Activated CD4-positive, alpha-beta memory T cell treated with anti-CD3 and anti-CD28 coated beads for 36 hours (primary cell): ENCODE results near the gene PLCB1. TPM values are rescaled to one million over a fixed set of nuclear protein-coding genes. Genes with fewer than 3 reads are reported as not detected.

Experiments
- CTCF ChIA-PET: fragments of 350-600 bp; sonication (Branson Sonifier 250); formaldehyde crosslinking; loops from one replicate; lab custom pipeline; 2021; ENCODE audit warnings: antibody characterized with exemption, inconsistent platforms; lab: Charles Lee
- POLR2A ChIA-PET: fragments of 350-600 bp; sonication (Branson Sonifier 250); formaldehyde crosslinking; loops from one replicate; lab custom pipeline; 2021; ENCODE audit warnings: antibody characterized with exemption; lab: Charles Lee
- DNase-seq: peaks from one replicate; pipeline ENCODE4 v3.0.0-alpha.2; 2020
- H3K27ac Mint-ChIP-seq: one replicate; pipeline ENCODE4 v1.8.0; 2021; ENCODE audit warnings: mixed read lengths
- H3K27me3 Mint-ChIP-seq: one replicate; pipeline ENCODE4 v1.8.0; 2021; ENCODE audit warnings: mixed read lengths
- H3K36me3 Mint-ChIP-seq: one replicate; pipeline ENCODE4 v1.8.0; 2021; ENCODE audit warnings: mixed read lengths
- H3K4me1 Mint-ChIP-seq: one replicate; pipeline ENCODE4 v1.8.0; 2021; ENCODE audit warnings: low read depth, mixed read lengths
- H3K4me3 Mint-ChIP-seq: one replicate; pipeline ENCODE4 v1.8.0; 2021; ENCODE audit warnings: mild to moderate bottlenecking, mixed read lengths
- H3K9me3 Mint-ChIP-seq: one replicate; pipeline ENCODE4 v1.8.0; 2021; ENCODE audit warnings: mixed read lengths
- intact Hi-C: fragments of 100-400 bp; cut with micrococcal nuclease; formaldehyde crosslinking; loops from one replicate; pipeline ENCODE4 v1.15.1; 2023
- total RNA-seq, 2 experiments: library from RNA; stranded (reverse); gene quantifications; one replicate each; pipeline ENCODE4 v1.2.3, GENCODE V29; 2021

Gene PLCB1
- total RNA-seq, 2 experiments from 2014 or later: 3.9 to 4.0 TPM

- no peaks in the 10 kb centered on the region for H3K36me3 Mint-ChIP-seq
- H3K4me3 Mint-ChIP-seq: no peak overlapping the region
- ChIA-PET CTCF (interaction anchor here (0.6 kb wide), 1 partner anchor 194 kb away, joined by 3 read pairs; no protein-coding TSS in a partner anchor), POLR2A (no interaction called here)
- H3K4me1 Mint-ChIP-seq: no peaks in the 10 kb centered on the region
- intact Hi-C loops: no loop called here
- DNase-seq: no peak
- H3K27ac Mint-ChIP-seq: no peak overlapping the region
- H3K27me3 Mint-ChIP-seq: no peaks in the 10 kb centered on the region
- H3K9me3 Mint-ChIP-seq: peaks cover 2% of the 10 kb centered on the region
These were observed 342.1 kb downstream of the PLCB1 start for GRCh38 chr20:8474027-8474668.

GRCh38 chr20:8476021-8476420 lies 344.0 kb downstream of the PLCB1 start:
- no peak overlapping the region for H3K27ac Mint-ChIP-seq
- CTCF ChIA-PET: no interaction called here
- POLR2A ChIA-PET: no interaction called here
- intact Hi-C loops: no loop called here
- no peaks in the 10 kb centered on the region for H3K36me3 Mint-ChIP-seq
- H3K9me3 Mint-ChIP-seq: peaks cover 2% of the 10 kb centered on the region
- no peak for DNase-seq
- H3K27me3 Mint-ChIP-seq: no peaks in the 10 kb centered on the region
- no peaks in the 10 kb centered on the region for H3K4me1 Mint-ChIP-seq
- no peak overlapping the region for H3K4me3 Mint-ChIP-seq

- POLR2A ChIA-PET: no interaction called here
These were observed 348.5 kb downstream of the PLCB1 start for GRCh38 chr20:8480597-8480996.

GRCh38 chr20:8487696-8488095 lies 355.6 kb downstream of the PLCB1 start:
- intact Hi-C loops: no loop called here
- DNase-seq: no peak
- Mint-ChIP-seq H3K9me3 (no peaks in the 10 kb centered on the region), H3K4me1 (no peaks in the 10 kb centered on the region), H3K36me3 (no peaks in the 10 kb centered on the region), H3K27me3 (no peaks in the 10 kb centered on the region), H3K27ac (no peak overlapping the region), H3K4me3 (no peak overlapping the region)
- ChIA-PET POLR2A (no interaction called here), CTCF (interaction anchor here (0.7 kb wide), 1 partner anchor 79 kb away, joined by 3 read pairs; no protein-coding TSS in a partner anchor)

More at GRCh38 chr20:8480597-8480996, 348.5 kb downstream of the PLCB1 start:
- no peaks in the 10 kb centered on the region for H3K4me1 Mint-ChIP-seq
- peaks cover 2% of the 10 kb centered on the region for H3K9me3 Mint-ChIP-seq
- no peak overlapping the region for H3K27ac Mint-ChIP-seq
- CTCF ChIA-PET: no interaction called here
- no peak for DNase-seq
- intact Hi-C loops: no loop called here
- no peaks in the 10 kb centered on the region for H3K27me3 Mint-ChIP-seq
- no peaks in the 10 kb centered on the region for H3K36me3 Mint-ChIP-seq
- H3K4me3 Mint-ChIP-seq: no peak overlapping the region

- ChIA-PET CTCF (interaction anchor here (1.2 kb wide), 1 partner anchor 233 kb away, joined by 4 read pairs; no protein-coding TSS in a partner anchor), POLR2A (no interaction called here)
- H3K4me1 Mint-ChIP-seq: no peaks in the 10 kb centered on the region
- no peak for DNase-seq
- H3K27me3 Mint-ChIP-seq: no peaks in the 10 kb centered on the region
- no peak overlapping the region for H3K4me3 Mint-ChIP-seq
- no peaks in the 10 kb centered on the region for H3K36me3 Mint-ChIP-seq
- intact Hi-C loops: no loop called here
- H3K27ac Mint-ChIP-seq: no peak overlapping the region
- no peaks in the 10 kb centered on the region for H3K9me3 Mint-ChIP-seq
These were observed 357.2 kb downstream of the PLCB1 start for GRCh38 chr20:8489094-8489883.

GRCh38 chr20:8490076-8490830 lies 358.2 kb downstream of the PLCB1 start:
- intact Hi-C loops: no loop called here
- no peak overlapping the region for H3K4me3 Mint-ChIP-seq
- H3K9me3 Mint-ChIP-seq: no peaks in the 10 kb centered on the region
- ChIA-PET CTCF (no interaction called here), POLR2A (no interaction called here)
- H3K4me1 Mint-ChIP-seq: no peaks in the 10 kb centered on the region
- no peak for DNase-seq
- H3K27me3 Mint-ChIP-seq: no peaks in the 10 kb centered on the region
- no peaks in the 10 kb centered on the region for H3K36me3 Mint-ChIP-seq
- no peak overlapping the region for H3K27ac Mint-ChIP-seq

GRCh38 chr20:8492173-8492572 lies 360.1 kb downstream of the PLCB1 start:
- H3K4me3 Mint-ChIP-seq: no peak overlapping the region

GRCh38 chr20:8498571-8498970 lies 366.5 kb downstream of the PLCB1 start:
- no peak for DNase-seq
- Mint-ChIP-seq H3K4me3 (no peak overlapping the region), H3K4me1 (no peaks in the 10 kb centered on the region), H3K36me3 (no peaks in the 10 kb centered on the region), H3K9me3 (no peaks in the 10 kb centered on the region), H3K27ac (no peak overlapping the region), H3K27me3 (no peaks in the 10 kb centered on the region)
- intact Hi-C loops: no loop called here
- CTCF ChIA-PET: no interaction called here
- POLR2A ChIA-PET: no interaction called here

More at GRCh38 chr20:8492173-8492572, 360.1 kb downstream of the PLCB1 start:
- H3K4me1 Mint-ChIP-seq: no peaks in the 10 kb centered on the region
- no peaks in the 10 kb centered on the region for H3K27me3 Mint-ChIP-seq
- H3K27ac Mint-ChIP-seq: no peak overlapping the region
- CTCF ChIA-PET: no interaction called here
- no peaks in the 10 kb centered on the region for H3K9me3 Mint-ChIP-seq
- intact Hi-C loops: no loop called here
- no peaks in the 10 kb centered on the region for H3K36me3 Mint-ChIP-seq
- POLR2A ChIA-PET: no interaction called here
- no peak for DNase-seq

- DNase-seq: no peak
- Mint-ChIP-seq H3K36me3 (no peaks in the 10 kb centered on the region), H3K4me1 (no peaks in the 10 kb centered on the region), H3K9me3 (no peaks in the 10 kb centered on the region), H3K4me3 (no peak overlapping the region), H3K27me3 (no peaks in the 10 kb centered on the region), H3K27ac (no peak overlapping the region)
- CTCF ChIA-PET: no interaction called here
- intact Hi-C loops: no loop called here
- POLR2A ChIA-PET: no interaction called here
These were observed 372.0 kb downstream of the PLCB1 start for GRCh38 chr20:8504030-8504429.

- ChIA-PET CTCF (no interaction called here), POLR2A (no interaction called here)
These were observed 373.6 kb downstream of the PLCB1 start for GRCh38 chr20:8505476-8506200.

GRCh38 chr20:8507231-8507630 lies 375.2 kb downstream of the PLCB1 start:
- Mint-ChIP-seq H3K4me1 (no peaks in the 10 kb centered on the region), H3K27ac (no peak overlapping the region), H3K36me3 (no peaks in the 10 kb centered on the region), H3K4me3 (no peak overlapping the region), H3K27me3 (no peaks in the 10 kb centered on the region), H3K9me3 (no peaks in the 10 kb centered on the region)
- CTCF ChIA-PET: no interaction called here
- DNase-seq: no peak
- intact Hi-C loops: no loop called here
- POLR2A ChIA-PET: no interaction called here

More at GRCh38 chr20:8505476-8506200, 373.6 kb downstream of the PLCB1 start:
- no peak for DNase-seq
- Mint-ChIP-seq H3K27me3 (no peaks in the 10 kb centered on the region), H3K36me3 (no peaks in the 10 kb centered on the region), H3K27ac (no peak overlapping the region), H3K4me1 (no peaks in the 10 kb centered on the region), H3K4me3 (no peak overlapping the region), H3K9me3 (no peaks in the 10 kb centered on the region)
- intact Hi-C loops: no loop called here

GRCh38 chr20:8509809-8510208 lies 377.7 kb downstream of the PLCB1 start:
- no peaks in the 10 kb centered on the region for H3K36me3 Mint-ChIP-seq
- ChIA-PET CTCF (no interaction called here), POLR2A (no interaction called here)
- intact Hi-C loops: no loop called here
- H3K27me3 Mint-ChIP-seq: no peaks in the 10 kb centered on the region
- H3K4me1 Mint-ChIP-seq: no peaks in the 10 kb centered on the region
- H3K9me3 Mint-ChIP-seq: no peaks in the 10 kb centered on the region
- no peak for DNase-seq
- no peak overlapping the region for H3K27ac Mint-ChIP-seq
- no peak overlapping the region for H3K4me3 Mint-ChIP-seq
